Retinal pigment epithelial cell (primary cell): ENCODE data around the gene EVX1.

Source experiments
- DNase-seq: peaks from one replicate; pipeline ENCODE4 v3.0.0-alpha.2; 2010; ENCODE audit warnings: low read depth
- H3K4me3 ChIP-seq: 2 replicates; pipeline ENCODE4 v1.5.1; 2011; ENCODE audit warnings: mild to moderate bottlenecking, low read length, control low read depth, moderate library complexity
- CTCF ChIP-seq: conservative IDR thresholded peaks from 2 replicates; pipeline ENCODE4 v1.5.1; 2011; ENCODE audit warnings: low read depth, low read length, control low read depth, inconsistent platforms

Gene EVX1

GRCh38 chr7:27248427-27248806, 5.8 kb downstream of the EVX1 start:
- DNase-seq, result no peak
- no peak for TF ChIP-seq CTCF
- no peak overlapping the region for H3K4me3 ChIP-seq

GRCh38 chr7:27248911-27249723, 6.5 kb downstream of the EVX1 start:
- no peak for DNase-seq
- TF ChIP-seq CTCF, result no peak

GRCh38 chr7:27249724-27250556, 7.3 kb downstream of the EVX1 start:
- no peak for TF ChIP-seq CTCF
- no peak for DNase-seq
- no peak overlapping the region for H3K4me3 ChIP-seq

More at GRCh38 chr7:27248911-27249723, 6.5 kb downstream of the EVX1 start:
- H3K4me3 ChIP-seq, result no peak overlapping the region

- DNase-seq, result no peak
- no peak for TF ChIP-seq CTCF
- H3K4me3 ChIP-seq, result no peak overlapping the region
Measured at GRCh38 chr7:27250557-27251070, 8.0 kb downstream of the EVX1 start.

- no peak for DNase-seq
- H3K4me3 ChIP-seq, result no peak overlapping the region
Measured at GRCh38 chr7:27251136-27251651, 8.6 kb downstream of the EVX1 start.

More at GRCh38 chr7:27251136-27251651, 8.6 kb downstream of the EVX1 start:
- TF ChIP-seq CTCF, result no peak
